OCI-LY1 (cell line): ENCODE data around the gene GPRIN2.
"Not testable (repeated sequence)": the region's sequence is repeated elsewhere in the genome, so short reads cannot be mapped to it uniquely, and the experiment has no call there.

ENCODE experiments used
- CTCF ChIP-seq: fragments of 200-600 bp; sonication (generic), shearing (Covaris generic); IDR thresholded peaks from 2 replicates; pipeline ENCODE4 v1.5.1; 2017; ENCODE audit warnings: mild to moderate bottlenecking, antibody characterized with exemption, low read length, moderate library complexity, mixed read lengths
- EZH2 ChIP-seq: fragments of 200-600 bp; sonication (generic), shearing (Covaris generic); IDR thresholded peaks from 2 replicates; pipeline ENCODE4 v1.8.0; 2017; ENCODE audit warnings: borderline replicate concordance, mixed run types, mild to moderate bottlenecking, antibody characterized with exemption, low read length, moderate library complexity, mixed read lengths

DNA sequence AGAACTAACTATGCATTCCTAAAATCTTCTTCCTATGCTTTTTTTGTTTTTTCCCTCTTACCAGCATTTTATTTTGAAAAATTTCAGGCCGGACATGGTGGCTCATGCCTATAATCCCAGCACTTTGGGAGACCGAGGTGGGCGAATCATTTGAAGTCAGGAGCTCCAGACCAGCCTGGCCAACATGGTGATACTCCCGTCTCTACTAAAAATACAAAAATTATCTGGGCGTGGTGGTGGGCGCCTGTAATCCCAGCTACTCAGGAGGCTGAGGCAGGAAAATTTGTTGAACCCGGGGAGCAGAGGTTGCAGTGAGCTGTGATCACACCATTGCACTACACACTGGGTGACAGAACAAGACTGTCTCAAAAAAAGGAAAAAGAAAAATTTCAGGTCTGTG lies 26.7 kb downstream of the GPRIN2 start:
- not testable (repeated sequence) for TF ChIP-seq CTCF, EZH2
